Vagina (tissue), 2 donors: Measurements from ENCODE around the gene NANOGP8.
A peak's percentile ranks its signal among the peaks of the same experiment; 100 is the strongest.

Source experiments
- POLR2A ChIP-seq, 2 donors: fragments of 450-650 bp; IDR thresholded peaks; one replicate each; pipeline ENCODE4 v1.6.1; 2017; ENCODE audit warnings: antibody characterized with exemption in 2 of 2, mild to moderate bottlenecking in 2 of 2, moderate library complexity in 2 of 2
- POLR2AphosphoS5 ChIP-seq, 2 donors: sonication (generic); formaldehyde crosslinking; IDR thresholded peaks; one replicate each; pipeline ENCODE4 v1.9.0; 2017; ENCODE audit warnings: antibody characterized with exemption in 2 of 2, mild to moderate bottlenecking in 2 of 2, low read depth in 1 of 2; ENCODE audit not compliant: insufficient read depth in 1 of 2

- TF ChIP-seq POLR2A (IDR thresholded peaks at IDR 0.05) (no peak), POLR2AphosphoS5 (IDR thresholded peaks at IDR 0.05; ENCODE audit: insufficient read depth in 1 of 2, low read depth in 1 of 2) (peak in 1 of 2 donors; percentile 19)
Observed at GRCh38 chr15:35054380-35054779, 30.7 kb downstream of the NANOGP8 start.
